GM19351 (cell line): ENCODE data around the gene PLEK.
A peak's percentile ranks its signal among the peaks of the same experiment; 100 is the strongest.
"Not testable (repeated sequence)": the region's sequence is repeated elsewhere in the genome, so short reads cannot be mapped to it uniquely, and the experiment has no call there.

Experiments used
- ATAC-seq: cut with Tn5 transposase; IDR thresholded peaks from one replicate; pipeline ENCODE4 v1.9.1; 2021; ENCODE audit warnings: mild to moderate bottlenecking, moderate library complexity; ENCODE audit not compliant: unreplicated experiment

Gene PLEK

DNA sequence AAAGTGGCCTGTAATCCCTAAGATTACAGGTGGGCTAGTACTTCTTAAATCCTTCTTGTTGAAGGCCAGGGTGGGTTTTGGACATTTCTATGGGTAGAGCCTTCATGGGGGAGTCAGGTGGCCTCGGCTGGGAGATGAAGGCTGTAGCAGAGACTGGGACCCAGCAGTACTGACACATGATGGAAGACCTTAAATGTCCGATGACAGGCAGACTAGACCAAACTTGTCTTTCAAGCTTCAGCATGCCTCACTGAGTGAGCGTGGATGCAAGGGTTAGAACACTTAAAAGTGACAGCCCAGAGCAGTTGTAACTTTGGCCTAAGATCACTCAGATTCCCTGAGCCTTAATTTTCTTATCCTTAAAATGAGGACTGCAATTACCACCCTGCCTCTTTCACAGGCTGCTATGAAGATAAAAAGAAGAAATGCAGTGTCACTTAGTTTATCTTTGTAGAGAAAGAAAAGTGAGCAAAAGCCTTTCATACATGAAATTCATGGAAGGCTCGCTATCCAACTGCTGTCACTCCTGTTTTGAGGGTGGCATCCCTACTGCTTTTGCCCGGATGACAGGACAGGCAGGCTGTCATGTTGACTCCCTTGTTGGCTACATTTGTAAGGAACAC is 19.5 kb downstream of the PLEK start:
- ATAC-seq, result no peak

DNA sequence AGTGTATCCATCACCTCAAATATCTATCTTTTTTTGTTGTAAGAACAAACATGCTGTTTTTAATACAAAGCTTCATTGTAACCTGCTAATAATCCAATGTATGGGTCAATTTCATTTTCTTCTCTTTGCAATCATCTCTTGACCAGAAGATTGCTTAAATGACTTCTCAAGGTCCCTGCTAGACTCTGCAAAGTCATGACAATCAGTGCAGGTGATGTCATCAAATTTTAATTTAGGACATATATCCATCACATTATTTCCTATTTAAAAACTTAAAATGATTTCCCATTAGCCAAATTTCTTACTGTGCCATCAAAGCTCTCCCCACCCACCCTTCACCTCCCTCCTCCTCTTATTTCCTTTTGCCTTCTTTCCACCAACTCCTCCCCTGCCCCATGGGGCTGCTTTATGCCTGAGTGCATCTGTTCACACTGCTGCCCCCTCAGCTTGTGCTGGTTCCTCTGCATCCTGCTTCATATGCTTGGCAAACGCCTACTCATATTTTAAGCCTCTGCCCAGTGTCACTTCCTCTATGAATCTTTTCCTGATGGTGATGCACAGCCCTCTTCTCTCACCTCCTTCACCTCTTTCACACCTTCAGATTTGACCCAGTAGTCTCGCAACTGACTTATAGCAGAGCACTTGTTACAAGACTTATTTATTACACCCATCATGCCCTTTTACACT is 20.3 kb downstream of the PLEK start:
- peak; percentile 60 for ATAC-seq

GRCh38 chr2:68385907-68386287 is 20.8 kb downstream of the PLEK start:
- ATAC-seq, result no peak

GRCh38 chr2:68386365-68386764 is 21.3 kb downstream of the PLEK start:
- ATAC-seq, result no peak

DNA sequence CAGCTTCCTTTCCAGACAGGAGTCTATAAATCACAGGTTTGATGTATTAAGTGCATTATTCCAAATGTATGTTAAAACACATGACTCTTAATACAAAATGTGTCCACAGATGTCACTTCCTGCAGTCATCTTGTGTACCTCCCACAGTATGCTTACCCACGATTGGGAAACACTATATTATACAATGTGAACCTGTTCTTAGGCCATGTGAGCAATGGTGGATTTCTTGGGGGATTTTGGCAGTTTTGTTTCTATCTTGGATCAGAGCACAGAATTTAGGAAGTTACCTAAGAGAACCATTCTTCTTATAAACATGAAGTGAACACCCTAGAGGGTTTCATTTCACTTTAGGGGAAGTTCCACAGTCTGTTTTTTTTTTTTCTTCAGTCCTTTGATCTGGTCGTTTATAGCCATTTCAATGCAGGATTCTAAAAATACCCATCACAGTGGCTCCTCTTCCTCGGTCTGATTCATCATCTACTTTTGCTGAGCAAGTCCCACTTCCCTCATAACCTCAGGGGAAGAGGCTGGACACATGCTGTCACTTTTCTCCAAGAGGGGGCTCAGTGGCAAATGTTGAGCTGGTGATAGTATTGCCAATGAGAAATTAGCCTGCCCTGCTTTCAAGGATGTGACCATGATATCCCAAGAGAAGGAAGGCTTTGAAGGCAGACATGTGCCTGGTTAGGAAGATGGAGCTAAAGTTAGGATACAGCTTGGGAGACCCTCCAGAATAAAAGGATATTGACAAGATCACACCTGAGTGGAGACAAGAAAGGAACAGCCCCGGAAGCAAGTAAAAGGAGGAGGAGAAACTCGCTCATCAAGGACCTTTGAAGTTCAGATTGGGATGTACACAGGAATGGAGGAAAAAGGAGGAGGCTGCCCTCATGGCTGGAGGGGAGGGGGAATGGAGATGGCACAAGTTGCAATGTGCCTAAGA is 22.6 kb downstream of the PLEK start:
- peak; percentile 50 for ATAC-seq

DNA sequence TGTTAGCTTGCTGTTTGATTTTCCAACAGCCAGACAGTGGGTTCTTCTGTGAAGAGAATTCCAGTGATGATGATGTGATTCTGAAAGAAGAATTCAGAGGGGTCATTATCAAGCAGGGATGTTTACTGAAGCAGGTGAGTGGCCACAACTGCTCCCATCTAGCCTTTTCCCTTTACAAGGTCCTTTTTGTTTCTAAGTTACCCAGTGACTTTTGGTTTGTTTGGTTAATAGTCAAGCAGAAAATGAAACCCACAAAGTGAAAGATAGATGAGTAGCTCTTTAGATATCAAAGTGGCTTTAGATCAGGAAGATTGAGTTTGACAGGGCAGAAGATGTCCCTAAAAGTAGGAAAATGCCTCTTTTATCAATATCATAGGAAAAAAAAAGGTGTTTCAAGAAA is 23.3 kb downstream of the PLEK start:
- peak; percentile 35 for ATAC-seq

DNA sequence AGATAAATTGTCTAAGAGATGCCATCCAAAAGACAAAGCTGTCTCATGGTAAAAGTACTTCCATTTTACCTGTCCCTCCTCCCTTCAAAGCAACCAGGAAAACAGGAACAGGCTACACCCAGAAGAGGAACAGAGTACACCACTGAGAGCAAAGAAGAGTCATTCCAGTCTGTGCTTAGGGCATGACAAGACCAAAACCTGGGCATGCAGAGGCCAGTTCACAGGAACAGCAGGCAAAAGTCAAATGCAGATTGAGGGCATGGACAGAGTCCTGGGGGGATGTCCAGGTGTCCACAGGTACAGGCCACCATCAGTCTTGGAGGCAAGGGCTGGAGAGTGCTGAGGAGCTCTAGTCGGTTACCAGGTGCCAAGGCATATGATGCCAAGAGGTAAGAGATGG is 23.7 kb downstream of the PLEK start:
- no peak for ATAC-seq

DNA sequence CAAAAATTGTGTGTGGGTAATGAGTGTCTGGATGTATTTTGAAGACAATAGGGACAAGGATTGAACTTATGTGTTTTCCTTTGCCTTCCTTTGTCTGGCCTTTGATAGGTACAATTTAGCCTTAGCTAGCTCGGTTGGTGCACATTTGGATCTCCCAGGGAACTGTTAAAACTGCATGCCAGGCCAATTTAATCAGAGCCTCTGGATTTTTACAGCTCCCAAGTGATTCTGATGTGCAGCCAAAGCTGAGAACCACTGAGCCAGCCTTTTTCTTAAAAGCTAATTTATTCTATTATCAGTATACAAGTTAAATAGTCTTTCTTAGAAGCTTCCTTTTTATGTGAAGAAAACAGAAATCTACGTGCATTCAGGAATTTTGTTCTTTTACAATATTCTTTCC is 25.0 kb downstream of the PLEK start:
- ATAC-seq, result no peak

GRCh38 chr2:68390586-68390985 is 25.5 kb downstream of the PLEK start:
- ATAC-seq, result no peak

- ATAC-seq, result no peak
Observed at GRCh38 chr2:68391099-68391498, 26.0 kb downstream of the PLEK start.

DNA sequence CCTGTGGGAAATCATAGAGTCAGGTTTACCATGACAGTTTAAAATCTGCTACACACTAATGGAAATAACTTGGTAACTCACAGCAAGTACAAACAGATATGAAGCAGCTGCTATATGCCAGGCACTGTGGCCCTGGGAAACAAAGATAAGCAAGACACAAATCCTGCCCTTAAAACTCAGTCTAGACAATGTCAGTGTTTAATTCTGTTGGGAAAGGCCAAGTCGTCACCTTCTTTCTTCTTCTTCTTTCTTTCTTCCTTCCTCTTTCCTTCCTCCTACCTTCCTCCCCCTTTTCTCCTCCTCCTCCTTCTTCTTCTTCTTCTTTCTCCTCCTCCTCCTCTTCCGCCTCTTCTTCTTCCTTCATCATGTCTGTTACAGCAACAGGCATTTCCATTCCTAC is 26.8 kb downstream of the PLEK start:
- no peak for ATAC-seq

DNA sequence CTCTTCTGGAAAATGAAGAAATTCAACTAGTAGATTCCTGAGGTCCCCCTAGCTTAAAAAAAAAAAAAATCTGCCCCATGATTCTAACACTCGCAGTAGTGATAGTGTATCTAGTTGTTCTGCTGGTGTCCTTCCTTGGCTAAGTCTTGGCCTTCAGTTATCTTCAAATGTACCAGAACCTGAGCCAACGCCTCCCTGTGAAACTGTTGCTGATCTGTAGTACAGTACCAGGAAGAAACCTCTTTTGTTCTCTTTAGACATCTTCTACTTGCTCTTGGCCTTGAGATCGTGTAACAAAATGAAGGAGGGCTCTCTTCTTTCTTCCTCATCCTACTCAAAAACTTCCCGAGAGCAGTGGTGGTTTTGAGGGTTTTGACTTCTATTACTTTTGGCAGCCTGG is 31.0 kb downstream of the PLEK start:
- ATAC-seq, result no peak

DNA sequence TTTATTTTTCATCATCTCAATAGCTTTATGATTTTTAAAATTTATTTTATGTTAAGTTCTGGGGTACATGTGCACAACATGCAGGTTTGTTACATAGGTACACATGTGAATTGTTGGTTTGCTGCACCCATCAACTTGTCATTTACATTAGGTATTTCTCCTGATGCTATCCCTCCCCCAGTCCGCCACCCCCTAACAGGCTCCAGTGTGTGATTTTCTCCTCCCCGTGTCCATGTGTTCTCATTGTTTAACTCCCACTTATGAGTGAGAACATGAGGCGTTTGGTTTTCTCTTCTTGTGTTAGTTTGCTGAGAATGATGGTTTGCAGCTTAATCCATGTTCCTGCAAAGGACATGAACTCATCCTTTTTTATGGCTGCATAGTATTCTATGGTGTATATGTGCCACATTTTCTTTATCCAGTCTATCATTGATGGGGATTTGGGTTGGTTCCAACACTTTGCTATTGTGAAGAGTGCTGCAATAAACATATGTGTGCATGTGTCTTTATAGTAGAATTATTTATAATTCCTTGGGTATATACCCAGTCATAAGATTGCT is 32.7 kb downstream of the PLEK start:
- ATAC-seq, result not testable (repeated sequence)

- no peak for ATAC-seq
Observed at GRCh38 chr2:68403199-68403644, 38.1 kb downstream of the PLEK start.

GRCh38 chr2:68404164-68404563 is 39.1 kb downstream of the PLEK start:
- ATAC-seq, result peak; percentile 44

DNA sequence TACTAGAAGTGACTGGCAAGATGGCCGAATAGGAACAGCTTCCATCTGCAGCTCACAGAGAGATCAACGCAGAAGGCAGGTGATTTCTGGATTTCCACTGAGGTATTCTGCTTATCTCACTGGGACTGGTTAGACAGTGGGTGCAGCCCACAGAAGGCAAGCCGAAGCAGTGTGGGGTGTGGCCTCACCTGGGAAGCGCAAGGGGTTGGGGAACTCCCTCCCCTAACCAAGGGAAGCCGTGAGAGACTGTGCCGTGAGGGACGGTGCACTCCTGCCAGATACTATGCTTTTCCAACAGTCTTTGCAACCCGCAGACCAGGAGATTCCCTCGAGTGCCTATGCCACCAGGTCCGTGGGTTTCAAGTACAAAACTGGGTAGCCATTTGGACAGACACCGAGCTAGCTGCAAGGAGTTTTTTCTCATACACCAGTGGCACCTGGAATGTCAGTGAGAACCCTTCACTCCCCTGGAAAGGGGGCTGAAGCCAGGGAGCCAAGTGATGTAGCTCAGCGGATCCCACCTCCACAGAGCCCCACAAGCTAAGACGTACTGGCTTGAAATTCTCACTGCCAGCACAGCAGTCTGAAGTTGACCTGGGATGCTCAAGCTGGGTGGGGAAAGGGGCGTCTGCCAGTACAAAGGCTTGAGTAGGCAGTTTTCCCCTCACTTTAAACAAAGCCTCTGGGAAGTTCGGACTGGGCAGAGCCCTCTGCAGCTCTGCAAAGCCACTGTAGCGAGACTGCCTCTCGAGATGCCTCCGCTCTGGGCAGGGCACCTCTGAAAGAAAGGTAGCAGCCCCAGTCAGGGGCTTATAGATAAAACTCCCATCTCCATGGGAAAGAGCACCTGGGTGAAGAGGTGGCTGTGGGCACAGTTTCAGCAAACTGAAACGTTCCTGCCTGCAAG is 40.1 kb downstream of the PLEK start:
- ATAC-seq, result no peak

DNA sequence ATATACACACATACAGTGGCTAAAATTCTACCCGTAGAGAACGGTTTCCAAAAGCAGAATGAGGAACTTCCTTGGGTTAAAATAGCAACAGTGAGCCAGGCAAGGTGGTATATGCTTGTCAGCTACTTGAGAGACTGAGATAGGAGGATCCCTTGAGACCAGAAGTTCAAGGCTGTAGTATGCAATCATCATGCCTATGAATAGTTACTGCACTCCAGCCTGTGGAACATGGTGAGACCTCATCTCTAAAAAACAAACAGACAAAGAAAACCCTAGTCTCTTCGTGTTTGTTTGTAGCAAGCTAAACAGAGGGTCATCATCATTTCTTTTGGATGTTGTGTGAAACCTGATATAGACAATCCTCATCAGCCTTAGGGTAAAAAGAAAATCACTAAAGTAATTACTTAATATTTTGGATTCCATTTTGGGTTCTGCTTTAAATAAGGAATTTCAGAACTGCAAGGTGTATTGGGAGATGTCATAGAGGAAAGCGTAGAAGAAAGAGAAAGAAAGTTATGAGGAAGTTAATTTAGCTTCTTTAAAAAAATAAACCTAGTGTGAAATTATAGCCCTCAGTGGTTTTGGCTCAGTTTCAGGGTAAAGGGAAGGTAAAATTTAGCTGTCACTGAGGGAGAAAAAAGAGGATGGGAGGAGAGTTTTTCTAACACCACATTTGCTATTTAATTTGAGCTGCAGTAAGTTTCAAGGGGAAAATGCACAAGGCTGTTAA is 46.5 kb downstream of the PLEK start:
- peak; percentile 96 for ATAC-seq

- peak; percentile 25 for ATAC-seq
Observed at GRCh38 chr2:68412127-68412819, 47.2 kb downstream of the PLEK start.

DNA sequence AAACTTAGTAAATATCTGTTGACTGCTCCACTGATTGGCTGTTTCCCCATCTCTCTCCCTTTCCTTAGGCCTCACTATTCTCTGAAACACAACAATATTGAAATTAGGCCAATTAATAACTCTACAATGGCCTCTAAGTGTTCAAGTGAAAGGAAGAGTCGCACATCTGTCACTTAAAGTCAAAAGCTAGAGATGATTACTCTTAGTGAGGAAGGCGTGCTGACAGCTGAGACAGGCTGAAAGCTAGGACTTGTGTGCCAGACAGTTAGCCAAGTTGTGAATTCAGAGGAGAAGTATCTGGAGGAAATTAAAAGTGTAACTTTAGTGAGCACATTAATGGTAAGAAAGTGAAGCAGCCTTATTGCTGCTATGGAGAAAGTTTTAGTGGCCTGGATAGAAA is 48.4 kb downstream of the PLEK start:
- ATAC-seq, result no peak
